ENCODE measurements around the gene MSTO1. TPM values are rescaled to one million over a fixed set of nuclear protein-coding genes. Genes with fewer than 3 reads are reported as not detected.
"Not testable (repeated sequence)": the region's sequence is repeated elsewhere in the genome, so short reads cannot be mapped to it uniquely, and the experiment has no call there.

MSTO1 gene
- total and polyA plus RNA-seq, 10 of the 15 experiments (the other 5 are each of a cell fraction or from before 2014, with no cell fraction given), result 16.1 to 87.9 (median 46.6) TPM

- H3K9me3 ChIP-seq (replicated peaks; ENCODE audit: control insufficient read depth, insufficient read depth, low read length); H3K4me2 ChIP-seq (ENCODE audit: control insufficient read depth, insufficient read depth); H3K9ac ChIP-seq (ENCODE audit: control insufficient read depth, insufficient read depth, low read length); DNase-seq (ENCODE audit: low read depth, low spot score); H2AFZ ChIP-seq (ENCODE audit: control insufficient read depth, low read depth, low read length); POLR2A ChIA-PET; H3K4me3 ChIP-seq; H3K27me3 ChIP-seq (replicated peaks in 1 of 2; ENCODE audit: control insufficient read depth in 2 of 2, insufficient read depth in 2 of 2, low read length in 1 of 2); BruUV-seq (replicated peaks); FAIRE-seq; H4K20me1 ChIP-seq (ENCODE audit: control insufficient read depth, insufficient read depth); intact Hi-C loops (cut with micrococcal nuclease; ENCODE audit: unreplicated experiment); in situ Hi-C loops (cut with MboI); H3K79me2 ChIP-seq (ENCODE audit: control insufficient read depth, insufficient read depth, low read length); RAD21 ChIA-PET (ENCODE audit: unreplicated experiment); H3K4me1 ChIP-seq (ENCODE audit: control insufficient read depth, insufficient read depth, low read length); H3K27ac ChIP-seq (ENCODE audit: control insufficient read depth, insufficient read depth); H3K36me3 ChIP-seq (ENCODE audit: control insufficient read depth in 2 of 2, insufficient read depth in 2 of 2, low read length in 1 of 2); ATAC-seq: not testable (repeated sequence)
- WGBS (ENCODE audit: insufficient coverage, insufficient replicate concordance, low lambda C conversion rate, missing lambda C conversion rate), result 65% methylated on average over 3 of the region's 3 CpGs
- ChIA-PET CTCF (interaction anchor here (1.1 to 3.3 kb wide), 2 partner anchors 92 to 345 kb away, joined by 3 to 11 read pairs; no protein-coding TSS in a partner anchor), SMC1A (ENCODE audit: uncharacterized antibody, unreplicated experiment) (interaction anchor here (0.5 kb wide), 1 partner anchor 85 kb away, joined by 3 read pairs; no protein-coding TSS in a partner anchor)
Observed at GRCh38 chr1:155595877-155596474, 14.0 kb upstream of the MSTO1 start.

DNA sequence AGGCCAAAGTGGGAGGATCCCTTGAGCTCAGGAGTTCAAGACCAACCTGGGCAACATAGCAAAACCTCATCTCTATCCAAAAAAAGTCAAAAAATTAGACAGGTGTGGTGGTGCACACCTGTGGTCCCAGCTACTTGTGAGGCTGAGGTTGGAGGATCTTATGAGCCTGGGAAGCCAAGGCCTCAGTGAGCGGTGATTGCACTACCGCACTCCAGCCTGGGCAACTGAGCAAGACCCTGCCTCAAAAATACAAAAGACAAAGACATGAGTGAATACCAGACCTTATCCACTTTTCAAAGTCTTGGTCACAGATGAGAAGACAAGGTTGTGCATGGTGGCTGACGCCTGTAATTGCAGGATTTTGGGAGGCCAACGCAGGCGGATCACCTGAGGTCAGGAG lies 13.2 kb upstream of the MSTO1 start:
- no peak for ATAC-seq
- no peaks in the 10 kb centered on the region for H3K27me3 ChIP-seq (replicated peaks in 1 of 2; ENCODE audit: control insufficient read depth in 2 of 2, insufficient read depth in 2 of 2, low read length in 1 of 2)
- H3K9ac ChIP-seq (ENCODE audit: control insufficient read depth, insufficient read depth, low read length), result no peak overlapping the region
- 97% methylated on average over 5 of the region's 5 CpGs for WGBS (ENCODE audit: insufficient coverage, insufficient replicate concordance, low lambda C conversion rate, missing lambda C conversion rate)
- intact Hi-C loops (cut with micrococcal nuclease; ENCODE audit: unreplicated experiment) (no loop called here), in situ Hi-C loops (cut with MboI) (no loop called here)
- no peak overlapping the region for H3K27ac ChIP-seq (ENCODE audit: control insufficient read depth, insufficient read depth)
- no peaks in the 10 kb centered on the region for H3K36me3 ChIP-seq (ENCODE audit: control insufficient read depth in 2 of 2, insufficient read depth in 2 of 2, low read length in 1 of 2)
- no peak overlapping the region for H3K4me2 ChIP-seq (ENCODE audit: control insufficient read depth, insufficient read depth)
- no peak overlapping the region for H2AFZ ChIP-seq (ENCODE audit: control insufficient read depth, low read depth, low read length)
- no peak overlapping the region for H3K4me3 ChIP-seq
- SMC1A ChIA-PET (ENCODE audit: uncharacterized antibody, unreplicated experiment), result interaction anchor here (0.8 kb wide), 1 partner anchor 128 kb away, joined by 3 read pairs; no protein-coding TSS in a partner anchor
- H3K79me2 ChIP-seq (ENCODE audit: control insufficient read depth, insufficient read depth, low read length), result no peaks in the 10 kb centered on the region
- no peaks in the 10 kb centered on the region for H4K20me1 ChIP-seq (ENCODE audit: control insufficient read depth, insufficient read depth)
- POLR2A ChIA-PET, result no interaction called here
- H3K9me3 ChIP-seq (replicated peaks; ENCODE audit: control insufficient read depth, insufficient read depth, low read length), result no peaks in the 10 kb centered on the region
- no peaks in the 10 kb centered on the region for H3K4me1 ChIP-seq (ENCODE audit: control insufficient read depth, insufficient read depth, low read length)
- TF ChIP-seq ETV6 (conservative IDR thresholded peaks at IDR 0.05 in 1 of 2, IDR thresholded peaks at IDR 0.05 in 1 of 2; ENCODE audit: borderline replicate concordance in 1 of 2, low read depth in 1 of 2), result no peak
- no peak for TF ChIP-seq TAF1 (IDR thresholded peaks at IDR 0.05; ENCODE audit: borderline replicate concordance, low read depth, low read length)
- TF ChIP-seq CBX3 (IDR thresholded peaks at IDR 0.05; ENCODE audit: borderline replicate concordance, low read depth), result no peak
- no peak for TF ChIP-seq BCL11A (IDR thresholded peaks at IDR 0.05; ENCODE audit: low read depth, low read length)
- TF ChIP-seq POLR2A (IDR thresholded peaks at IDR 0.05; ENCODE audit: low read depth, low read length), result no peak
- no peak for TF ChIP-seq NR2F1 (conservative IDR thresholded peaks at IDR 0.05)
- TF ChIP-seq POLR2AphosphoS2 (IDR thresholded peaks at IDR 0.05; ENCODE audit: low read depth, low read length), result no peak
- CTCF ChIA-PET, result interaction anchor here (3.3 kb wide), 1 partner anchor 346 kb away, joined by 11 read pairs; no protein-coding TSS in a partner anchor
- DNase-seq (ENCODE audit: low read depth, low spot score), result no peak
- no TSS peak for BruUV-seq (replicated peaks)
- FAIRE-seq, result no peak
- RAD21 ChIA-PET (ENCODE audit: unreplicated experiment), result no interaction called here

All from GM12878 (cell line).